B cell (primary cell): ENCODE data around the gene TSKU.

Experiments
- CTCF ChIP-seq: fragments of 200-600 bp; IDR thresholded peaks from one replicate; pipeline ENCODE4 v1.8.0; 2022; ENCODE audit warnings: antibody characterized with exemption, mild to moderate bottlenecking
- EZH2 ChIP-seq: IDR thresholded peaks from 2 replicates; pipeline ENCODE4 v1.6.1; 2012; ENCODE audit warnings: borderline replicate concordance, low read depth, mild to moderate bottlenecking, moderate library complexity, low read length; ENCODE audit not compliant: insufficient read depth, poor library complexity, severe bottlenecking

GRCh38 chr11:76756341-76756741, 26.8 kb upstream of the TSKU start:
- TF ChIP-seq CTCF (no peak), EZH2 (no peak)
